ENCODE measurements around the gene MACROH2A2. TPM values are rescaled to one million over a fixed set of nuclear protein-coding genes. Genes with fewer than 3 reads are reported as not detected.
A peak's percentile ranks its signal among the peaks of the same experiment; 100 is the strongest.

Gene MACROH2A2
- total and polyA plus RNA-seq, 10 of the 15 experiments (the other 5 are each of a cell fraction or from before 2014, with no cell fraction given) = 0.14 to 0.24 TPM; not detected in 8

DNA sequence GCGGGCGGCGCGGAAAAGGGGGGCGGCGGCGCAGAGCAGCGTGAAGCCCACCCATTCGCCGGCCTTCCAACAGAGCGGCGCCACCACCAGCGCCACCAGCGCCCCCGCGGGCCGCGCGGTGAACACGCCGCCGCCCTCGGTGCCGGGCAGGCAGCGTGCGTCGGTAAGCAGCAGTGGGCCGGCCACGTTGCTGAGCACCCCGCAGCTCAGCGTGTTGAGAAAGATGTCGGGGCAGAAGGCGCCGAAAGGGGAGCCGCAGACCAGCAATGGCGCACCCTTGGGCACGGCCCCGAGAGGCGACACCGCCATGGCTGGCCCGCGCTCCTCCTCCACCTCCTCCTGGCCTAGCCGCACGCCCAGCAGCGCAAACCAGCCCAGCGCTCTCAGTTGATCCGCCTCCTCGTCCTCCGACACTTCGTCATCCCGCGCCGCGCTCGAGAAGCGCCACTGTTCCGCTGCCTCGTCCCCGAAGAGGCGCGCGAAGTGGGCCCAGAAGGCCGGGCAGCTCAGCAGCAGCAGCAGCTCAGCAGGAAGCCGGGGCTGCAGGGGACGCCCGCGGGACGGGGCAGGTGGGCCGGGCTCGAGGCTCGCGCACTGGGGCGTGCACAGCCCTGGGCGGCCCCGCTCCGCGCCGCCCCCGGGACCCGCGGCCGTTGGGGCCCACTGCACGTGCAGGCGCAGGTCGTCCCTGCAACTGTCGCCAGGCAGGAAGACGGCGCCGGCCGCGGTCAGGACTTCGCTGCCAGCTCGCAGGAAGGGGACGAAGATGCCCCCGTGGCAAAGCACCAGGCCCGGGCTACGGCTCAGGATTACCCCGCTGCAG lies 93.2 kb downstream of the MACROH2A2 start (continued):
- TF ChIP-seq CREM (IDR thresholded peaks at IDR 0.05; ENCODE audit: low read depth) (peak; percentile 25; the same call in 1 of the 2 replicates), PBX3 (IDR thresholded peaks at IDR 0.05; ENCODE audit: insufficient replicate concordance, low read depth, low read length) (no peak), MAX (IDR thresholded peaks at IDR 0.05; ENCODE audit: low read depth, low read length) (peak; percentile 77), SP1 (IDR thresholded peaks at IDR 0.05; ENCODE audit: low read depth, low read length) (no peak), CHD1 (IDR thresholded peaks at IDR 0.05; ENCODE audit: low read depth, low read length) (peak; percentile 56; the same call in 1 of the 2 replicates), FOXK2 (IDR thresholded peaks at IDR 0.05) (no peak), HDGF (IDR thresholded peaks at IDR 0.05) (no peak; the same call in 1 of the 2 replicates), BACH1 (IDR thresholded peaks at IDR 0.05; ENCODE audit: borderline replicate concordance) (peak; percentile 66; the same call in 1 of the 2 replicates), LARP7 (IDR thresholded peaks at IDR 0.05) (peak; percentile 86), DPF2 (IDR thresholded peaks at IDR 0.05) (peak; percentile 73), GABPA (IDR thresholded peaks at IDR 0.05; ENCODE audit: low read depth) (no peak), ZNF217 (IDR thresholded peaks at IDR 0.05) (peak; percentile 71), SPI1 (IDR thresholded peaks at IDR 0.05; ENCODE audit: borderline replicate concordance, insufficient read depth, low read depth, low read length) (no peak), GATAD2B (conservative IDR thresholded peaks at IDR 0.05; ENCODE audit: low read depth) (peak; percentile 37), BCL11A (IDR thresholded peaks at IDR 0.05; ENCODE audit: low read depth, low read length) (no peak), MXI1 (IDR thresholded peaks at IDR 0.05; ENCODE audit: low read depth, low read length) (peak; percentile 77), CHD4 (IDR thresholded peaks at IDR 0.05) (no peak), RBBP5 (conservative IDR thresholded peaks at IDR 0.05) (no peak), RELA (IDR thresholded peaks at IDR 0.05; ENCODE audit: borderline replicate concordance, partially characterized antibody) (no peak), SMAD5 (IDR thresholded peaks at IDR 0.05; ENCODE audit: low read depth) (no peak)
- TF ChIP-seq, protein P1, sequence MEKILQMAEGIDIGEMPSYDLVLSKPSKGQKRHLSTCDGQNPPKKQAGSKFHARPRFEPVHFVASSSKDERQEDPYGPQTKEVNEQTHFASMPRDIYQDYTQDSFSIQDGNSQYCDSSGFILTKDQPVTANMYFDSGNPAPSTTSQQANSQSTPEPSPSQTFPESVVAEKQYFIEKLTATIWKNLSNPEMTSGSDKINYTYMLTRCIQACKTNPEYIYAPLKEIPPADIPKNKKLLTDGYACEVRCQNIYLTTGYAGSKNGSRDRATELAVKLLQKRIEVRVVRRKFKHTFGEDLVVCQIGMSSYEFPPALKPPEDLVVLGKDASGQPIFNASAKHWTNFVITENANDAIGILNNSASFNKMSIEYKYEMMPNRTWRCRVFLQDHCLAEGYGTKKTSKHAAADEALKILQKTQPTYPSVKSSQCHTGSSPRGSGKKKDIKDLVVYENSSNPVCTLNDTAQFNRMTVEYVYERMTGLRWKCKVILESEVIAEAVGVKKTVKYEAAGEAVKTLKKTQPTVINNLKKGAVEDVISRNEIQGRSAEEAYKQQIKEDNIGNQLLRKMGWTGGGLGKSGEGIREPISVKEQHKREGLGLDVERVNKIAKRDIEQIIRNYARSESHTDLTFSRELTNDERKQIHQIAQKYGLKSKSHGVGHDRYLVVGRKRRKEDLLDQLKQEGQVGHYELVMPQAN (conservative IDR thresholded peaks at IDR 0.05) = peak; percentile 62
- TF ChIP-seq, protein P2, sequence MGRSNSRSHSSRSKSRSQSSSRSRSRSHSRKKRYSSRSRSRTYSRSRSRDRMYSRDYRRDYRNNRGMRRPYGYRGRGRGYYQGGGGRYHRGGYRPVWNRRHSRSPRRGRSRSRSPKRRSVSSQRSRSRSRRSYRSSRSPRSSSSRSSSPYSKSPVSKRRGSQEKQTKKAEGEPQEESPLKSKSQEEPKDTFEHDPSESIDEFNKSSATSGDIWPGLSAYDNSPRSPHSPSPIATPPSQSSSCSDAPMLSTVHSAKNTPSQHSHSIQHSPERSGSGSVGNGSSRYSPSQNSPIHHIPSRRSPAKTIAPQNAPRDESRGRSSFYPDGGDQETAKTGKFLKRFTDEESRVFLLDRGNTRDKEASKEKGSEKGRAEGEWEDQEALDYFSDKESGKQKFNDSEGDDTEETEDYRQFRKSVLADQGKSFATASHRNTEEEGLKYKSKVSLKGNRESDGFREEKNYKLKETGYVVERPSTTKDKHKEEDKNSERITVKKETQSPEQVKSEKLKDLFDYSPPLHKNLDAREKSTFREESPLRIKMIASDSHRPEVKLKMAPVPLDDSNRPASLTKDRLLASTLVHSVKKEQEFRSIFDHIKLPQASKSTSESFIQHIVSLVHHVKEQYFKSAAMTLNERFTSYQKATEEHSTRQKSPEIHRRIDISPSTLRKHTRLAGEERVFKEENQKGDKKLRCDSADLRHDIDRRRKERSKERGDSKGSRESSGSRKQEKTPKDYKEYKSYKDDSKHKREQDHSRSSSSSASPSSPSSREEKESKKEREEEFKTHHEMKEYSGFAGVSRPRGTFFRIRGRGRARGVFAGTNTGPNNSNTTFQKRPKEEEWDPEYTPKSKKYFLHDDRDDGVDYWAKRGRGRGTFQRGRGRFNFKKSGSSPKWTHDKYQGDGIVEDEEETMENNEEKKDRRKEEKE (IDR thresholded peaks at IDR 0.05) = 0 out of 2 replicates have a peak, but pooled peaks have one; percentile 32
- TF ChIP-seq, protein P3, sequence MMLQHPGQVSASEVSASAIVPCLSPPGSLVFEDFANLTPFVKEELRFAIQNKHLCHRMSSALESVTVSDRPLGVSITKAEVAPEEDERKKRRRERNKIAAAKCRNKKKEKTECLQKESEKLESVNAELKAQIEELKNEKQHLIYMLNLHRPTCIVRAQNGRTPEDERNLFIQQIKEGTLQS (IDR thresholded peaks at IDR 0.05; ENCODE audit: borderline replicate concordance, extremely low read depth, low read depth, low read length) = no peak
- TF ChIP-seq, protein P4, sequence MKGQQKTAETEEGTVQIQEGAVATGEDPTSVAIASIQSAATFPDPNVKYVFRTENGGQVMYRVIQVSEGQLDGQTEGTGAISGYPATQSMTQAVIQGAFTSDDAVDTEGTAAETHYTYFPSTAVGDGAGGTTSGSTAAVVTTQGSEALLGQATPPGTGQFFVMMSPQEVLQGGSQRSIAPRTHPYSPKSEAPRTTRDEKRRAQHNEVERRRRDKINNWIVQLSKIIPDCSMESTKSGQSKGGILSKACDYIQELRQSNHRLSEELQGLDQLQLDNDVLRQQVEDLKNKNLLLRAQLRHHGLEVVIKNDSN (IDR thresholded peaks at IDR 0.05; ENCODE audit: borderline replicate concordance, extremely low read length, insufficient read depth, low read depth, low read length) = no peak

Measured in GM12878 (cell line).